HepG2 (cell line): ENCODE data around the gene LGALS14.

Source experiments
- KLF16 ChIP-seq, 2 experiments: sonication (generic) in 1 of 2; formaldehyde crosslinking in 1 of 2; IDR thresholded peaks; 2 replicates each; pipeline versions ENCODE4 v1.6.1 to v1.8.0; 2016 to 2023; ENCODE audit warnings: missing genetic modification reagents in 2 of 2, missing compliant biosample characterization in 1 of 2
- SP140L ChIP-seq: sonication (generic); formaldehyde crosslinking; IDR thresholded peaks from 2 replicates; pipeline ENCODE4 v1.4.0; 2020; ENCODE audit warnings: missing genetic modification reagents, borderline replicate concordance
- ZKSCAN1 ChIP-seq: fragments of 150-350 bp; IDR thresholded peaks from 2 replicates; pipeline ENCODE4 v1.6.1; 2014; ENCODE audit warnings: low read length
- TF ChIP-seq, protein P1 (sequence below): sonication (generic); formaldehyde crosslinking; IDR thresholded peaks from 2 replicates; pipeline ENCODE4 v1.5.0; 2020; ENCODE audit warnings: mild to moderate bottlenecking, missing genetic modification reagents, moderate library complexity

DNA sequence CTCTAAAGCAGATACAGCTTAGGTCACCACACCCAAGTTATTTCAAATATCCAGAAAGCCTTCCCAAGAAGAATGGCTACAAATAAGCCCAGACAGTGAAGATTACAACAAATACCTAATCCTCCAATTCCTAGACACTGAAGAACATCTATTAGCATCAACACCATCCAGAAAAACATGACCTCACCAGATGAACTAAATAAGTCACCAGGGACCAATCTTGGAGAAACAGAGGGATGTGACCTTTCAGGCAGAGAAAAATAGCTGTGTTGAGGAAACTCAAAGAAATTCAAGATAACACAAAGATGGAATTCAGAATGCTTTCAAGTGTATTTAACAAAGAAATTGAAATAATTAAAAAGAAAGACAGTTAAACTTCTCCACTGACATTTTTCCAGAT lies 48.5 kb downstream of the LGALS14 start:
- TF ChIP-seq KLF16 (CRISPR knock-in tag; IDR thresholded peaks at IDR 0.05) (no peak), ZKSCAN1 (no peak), SP140L (CRISPR knock-in tag) (no peak)
- TF ChIP-seq, protein P1, sequence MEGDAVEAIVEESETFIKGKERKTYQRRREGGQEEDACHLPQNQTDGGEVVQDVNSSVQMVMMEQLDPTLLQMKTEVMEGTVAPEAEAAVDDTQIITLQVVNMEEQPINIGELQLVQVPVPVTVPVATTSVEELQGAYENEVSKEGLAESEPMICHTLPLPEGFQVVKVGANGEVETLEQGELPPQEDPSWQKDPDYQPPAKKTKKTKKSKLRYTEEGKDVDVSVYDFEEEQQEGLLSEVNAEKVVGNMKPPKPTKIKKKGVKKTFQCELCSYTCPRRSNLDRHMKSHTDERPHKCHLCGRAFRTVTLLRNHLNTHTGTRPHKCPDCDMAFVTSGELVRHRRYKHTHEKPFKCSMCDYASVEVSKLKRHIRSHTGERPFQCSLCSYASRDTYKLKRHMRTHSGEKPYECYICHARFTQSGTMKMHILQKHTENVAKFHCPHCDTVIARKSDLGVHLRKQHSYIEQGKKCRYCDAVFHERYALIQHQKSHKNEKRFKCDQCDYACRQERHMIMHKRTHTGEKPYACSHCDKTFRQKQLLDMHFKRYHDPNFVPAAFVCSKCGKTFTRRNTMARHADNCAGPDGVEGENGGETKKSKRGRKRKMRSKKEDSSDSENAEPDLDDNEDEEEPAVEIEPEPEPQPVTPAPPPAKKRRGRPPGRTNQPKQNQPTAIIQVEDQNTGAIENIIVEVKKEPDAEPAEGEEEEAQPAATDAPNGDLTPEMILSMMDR (CRISPR knock-in tag) = no peak
